ENCODE results near the gene GPR132.

DNA sequence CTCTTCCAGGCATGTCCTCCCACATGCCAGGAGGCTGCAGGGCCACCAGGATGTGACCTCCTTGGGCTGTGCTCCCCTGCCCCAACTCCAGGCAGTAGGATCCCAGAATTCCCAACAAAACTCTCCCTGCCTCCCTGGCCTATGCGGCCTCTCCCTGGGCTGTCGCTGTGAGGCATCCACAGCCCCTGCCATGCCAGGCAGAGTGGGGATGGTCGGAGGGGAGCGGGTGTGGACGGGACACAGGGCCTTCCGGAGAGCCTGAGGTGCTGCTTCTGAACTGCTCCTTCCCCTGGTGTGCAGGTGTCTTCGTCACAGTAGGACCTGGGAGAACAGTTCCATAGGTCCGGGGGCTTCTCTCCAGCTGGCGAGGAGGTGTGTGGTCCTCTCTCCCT, 18.3 kb downstream of the GPR132 start:
- peak in 2 of 3 donors; percentile 35 to 45 for TF ChIP-seq POLR2AphosphoS5 (IDR thresholded peaks at IDR 0.05)
- TF ChIP-seq, protein P1, sequence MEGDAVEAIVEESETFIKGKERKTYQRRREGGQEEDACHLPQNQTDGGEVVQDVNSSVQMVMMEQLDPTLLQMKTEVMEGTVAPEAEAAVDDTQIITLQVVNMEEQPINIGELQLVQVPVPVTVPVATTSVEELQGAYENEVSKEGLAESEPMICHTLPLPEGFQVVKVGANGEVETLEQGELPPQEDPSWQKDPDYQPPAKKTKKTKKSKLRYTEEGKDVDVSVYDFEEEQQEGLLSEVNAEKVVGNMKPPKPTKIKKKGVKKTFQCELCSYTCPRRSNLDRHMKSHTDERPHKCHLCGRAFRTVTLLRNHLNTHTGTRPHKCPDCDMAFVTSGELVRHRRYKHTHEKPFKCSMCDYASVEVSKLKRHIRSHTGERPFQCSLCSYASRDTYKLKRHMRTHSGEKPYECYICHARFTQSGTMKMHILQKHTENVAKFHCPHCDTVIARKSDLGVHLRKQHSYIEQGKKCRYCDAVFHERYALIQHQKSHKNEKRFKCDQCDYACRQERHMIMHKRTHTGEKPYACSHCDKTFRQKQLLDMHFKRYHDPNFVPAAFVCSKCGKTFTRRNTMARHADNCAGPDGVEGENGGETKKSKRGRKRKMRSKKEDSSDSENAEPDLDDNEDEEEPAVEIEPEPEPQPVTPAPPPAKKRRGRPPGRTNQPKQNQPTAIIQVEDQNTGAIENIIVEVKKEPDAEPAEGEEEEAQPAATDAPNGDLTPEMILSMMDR (IDR thresholded peaks at IDR 0.05 in 8 of 11, conservative IDR thresholded peaks at IDR 0.05 in 3 of 11), result no peak
